GM18873 (cell line): ENCODE results near the gene PTPN21.

Experiments used
- ATAC-seq: cut with Tn5 transposase; IDR thresholded peaks from one replicate; pipeline ENCODE4 v1.9.1; 2021; ENCODE audit warnings: mild to moderate bottlenecking, moderate library complexity, moderate number of reproducible peaks; ENCODE audit not compliant: unreplicated experiment, low FRiP score

The PTPN21 gene

DNA sequence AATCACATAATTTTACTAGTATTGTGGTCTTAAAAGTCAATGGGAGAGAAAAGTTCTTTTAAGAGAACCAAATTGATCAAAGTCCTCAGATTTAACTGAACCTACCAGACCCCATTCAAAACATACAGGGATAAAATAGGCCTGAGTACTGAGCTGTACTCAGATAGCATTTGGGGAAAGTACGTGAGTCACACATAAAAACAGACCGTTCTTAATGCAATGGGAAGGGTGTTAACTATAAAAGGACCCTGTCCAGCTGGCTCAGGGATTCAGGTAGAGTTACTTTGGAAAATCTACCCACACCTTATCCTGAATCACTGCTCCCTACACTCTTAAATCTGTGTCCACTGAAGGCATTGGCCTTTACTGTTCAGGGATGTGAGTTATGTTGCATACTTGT, 78.0 kb downstream of the PTPN21 start:
- ATAC-seq, result no peak

DNA sequence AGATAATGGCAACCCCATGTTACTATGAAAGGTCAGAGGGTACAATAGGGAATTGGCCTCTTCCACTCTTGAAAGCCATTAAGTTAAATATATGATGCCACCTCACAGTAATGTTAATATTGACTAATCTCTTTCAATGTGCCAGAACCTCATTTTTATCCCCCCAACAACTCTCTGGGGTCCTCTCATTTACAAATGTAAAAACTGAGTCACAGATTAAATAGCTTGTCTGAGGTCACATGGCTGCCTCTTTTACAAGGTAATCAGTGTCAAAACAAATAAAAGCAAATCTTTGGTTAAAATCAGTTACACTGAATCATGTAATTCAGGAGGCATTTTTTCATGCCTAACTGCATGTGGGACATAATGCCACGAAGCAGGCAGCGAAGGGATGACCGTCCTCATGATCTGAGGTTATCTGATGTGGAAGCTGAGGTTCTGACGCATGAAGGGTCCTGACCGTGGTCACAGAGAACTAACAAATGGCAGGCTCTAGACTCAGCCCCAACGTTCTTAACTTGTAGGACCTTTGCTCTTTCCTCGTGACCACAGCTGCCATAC, 78.5 kb downstream of the PTPN21 start:
- ATAC-seq, result no peak

- no peak for ATAC-seq
These were observed 81.0 kb downstream of the PTPN21 start for GRCh38 chr14:88473791-88474190.

GRCh38 chr14:88470542-88471440, 84.0 kb downstream of the PTPN21 start:
- no peak for ATAC-seq

GRCh38 chr14:88468406-88468805, 86.4 kb downstream of the PTPN21 start:
- ATAC-seq, result no peak

DNA sequence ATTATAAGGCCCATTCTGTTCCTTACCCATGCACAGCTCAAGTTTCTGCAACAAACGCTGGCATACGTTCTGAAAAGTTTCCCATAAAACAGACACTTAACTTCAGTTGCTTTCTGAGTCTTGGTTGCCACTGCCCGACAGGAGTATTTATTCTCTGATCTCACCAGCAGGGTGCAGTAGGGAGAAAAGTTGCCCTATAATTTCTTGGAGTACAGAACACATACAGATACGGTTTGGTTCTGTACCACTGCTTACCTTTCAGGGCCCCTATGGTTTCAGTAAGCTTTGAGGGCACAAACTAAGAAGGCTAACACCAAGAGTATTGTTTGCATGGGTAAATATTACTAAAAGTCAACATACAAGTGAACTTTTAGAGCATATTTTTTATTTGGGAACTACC, 91.5 kb downstream of the PTPN21 start:
- no peak for ATAC-seq

DNA sequence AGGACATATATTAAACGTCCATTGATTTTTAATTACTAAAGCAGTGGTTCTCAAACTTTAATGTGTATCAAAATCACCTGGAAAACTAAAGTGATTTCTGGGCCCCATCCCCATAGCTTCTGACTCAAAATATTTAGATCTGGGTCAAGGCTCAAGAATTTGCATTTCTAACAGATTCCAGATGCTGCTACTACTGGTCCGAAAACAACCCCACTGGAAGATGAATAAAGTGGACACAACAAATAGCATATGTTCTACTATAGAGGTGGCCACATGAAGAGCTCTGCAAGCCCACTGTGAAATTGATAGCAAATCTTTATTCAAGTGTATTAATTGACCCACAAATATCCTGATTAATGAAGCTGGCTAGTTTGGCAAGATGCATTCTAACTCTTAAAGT, 99.9 kb downstream of the PTPN21 start:
- ATAC-seq, result no peak

GRCh38 chr14:88452231-88452630, 102.6 kb downstream of the PTPN21 start:
- ATAC-seq, result no peak

DNA sequence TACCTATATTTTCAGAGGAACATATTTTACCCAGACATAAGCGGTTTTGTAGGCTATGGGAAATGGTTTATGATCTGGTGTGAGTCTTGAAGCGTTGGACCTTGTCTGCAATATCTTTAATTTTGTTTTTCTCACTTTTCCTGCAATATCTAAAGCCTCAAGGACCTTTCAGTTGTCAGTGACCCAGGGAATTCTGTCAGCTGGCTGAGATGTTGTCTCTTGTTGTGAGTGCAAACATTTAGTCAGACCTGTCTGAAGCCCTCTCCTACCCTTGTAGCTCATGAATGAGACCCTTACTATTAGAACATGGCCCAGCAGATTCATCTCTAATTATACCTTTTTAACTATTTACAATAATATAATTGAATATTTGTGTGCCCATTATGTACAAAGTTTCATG, 115.7 kb downstream of the PTPN21 start:
- ATAC-seq, result no peak

GRCh38 chr14:88437658-88438057, 117.1 kb downstream of the PTPN21 start:
- ATAC-seq, result no peak

DNA sequence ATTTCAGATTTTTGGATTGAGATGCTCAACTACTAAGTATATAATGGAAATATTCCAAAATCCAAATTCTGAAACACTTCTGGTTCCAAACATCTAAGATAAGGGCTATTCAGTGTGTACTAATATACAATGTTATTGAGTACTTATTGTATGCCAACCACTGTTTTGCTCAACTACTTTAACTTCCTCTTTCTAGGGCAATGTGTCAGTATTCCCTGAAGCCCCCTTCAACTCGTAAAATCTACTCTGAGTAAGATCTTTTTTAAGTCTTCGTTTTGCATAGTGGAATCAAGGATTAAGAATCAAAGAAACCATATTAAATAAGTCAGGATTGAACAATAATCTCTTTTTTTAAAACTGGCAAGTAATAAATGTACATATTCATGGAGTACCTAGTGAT, 123.8 kb downstream of the PTPN21 start:
- no peak for ATAC-seq

- ATAC-seq, result no peak
These were observed 128.5 kb downstream of the PTPN21 start for GRCh38 chr14:88426271-88426670.

DNA sequence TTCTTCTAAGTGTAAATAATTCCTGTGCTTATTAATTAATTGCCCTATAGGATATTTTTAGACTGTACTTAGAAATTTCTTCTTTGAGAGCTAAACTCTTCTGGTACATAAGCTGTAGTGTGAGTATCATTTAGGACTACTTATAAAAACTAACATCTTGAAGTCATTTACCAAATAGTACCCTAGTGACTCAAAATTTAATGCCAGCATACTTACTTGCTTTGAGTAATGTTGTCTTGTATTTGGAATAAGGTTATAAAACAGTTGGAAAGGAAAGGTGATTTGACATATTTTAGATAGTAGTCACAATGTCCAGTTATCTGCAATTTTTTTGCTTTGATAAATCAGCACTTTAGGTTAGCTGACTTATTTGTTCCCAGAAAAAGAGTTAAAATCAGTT, 130.2 kb downstream of the PTPN21 start:
- no peak for ATAC-seq

DNA sequence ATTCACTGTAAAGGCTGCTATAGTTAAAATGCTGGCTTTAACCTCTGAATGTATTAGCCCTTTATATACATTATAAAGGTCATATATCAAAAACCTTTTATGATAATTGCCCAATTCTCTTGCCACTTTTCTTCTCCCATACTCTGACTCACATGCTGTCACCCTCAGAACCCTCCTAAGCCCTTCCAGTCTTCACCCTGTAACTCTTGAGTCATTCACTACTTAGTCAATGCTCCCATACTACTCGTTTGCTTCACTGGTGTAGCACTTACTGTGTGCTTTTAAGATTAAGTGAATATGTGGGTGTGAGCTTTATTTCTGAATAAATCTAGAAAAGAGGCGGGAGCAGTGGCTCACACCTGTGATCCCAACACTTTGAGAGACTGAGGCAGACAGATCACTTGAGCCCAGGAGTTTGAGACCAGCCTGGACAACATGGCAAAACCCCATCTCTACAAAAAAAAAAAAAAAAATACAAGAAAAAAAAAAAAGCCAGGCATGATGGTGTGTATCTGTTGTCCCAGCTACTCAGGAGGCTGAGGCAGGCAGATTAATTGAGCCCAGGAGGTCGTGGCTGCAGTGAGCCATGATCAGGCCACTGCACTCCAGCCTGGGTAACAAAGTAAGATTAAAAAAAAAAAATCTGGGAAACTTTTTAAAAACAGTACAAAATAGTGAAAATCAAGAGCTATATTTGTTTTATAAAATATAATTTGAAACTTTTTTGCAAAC, 131.7 kb downstream of the PTPN21 start:
- ATAC-seq, result no peak

DNA sequence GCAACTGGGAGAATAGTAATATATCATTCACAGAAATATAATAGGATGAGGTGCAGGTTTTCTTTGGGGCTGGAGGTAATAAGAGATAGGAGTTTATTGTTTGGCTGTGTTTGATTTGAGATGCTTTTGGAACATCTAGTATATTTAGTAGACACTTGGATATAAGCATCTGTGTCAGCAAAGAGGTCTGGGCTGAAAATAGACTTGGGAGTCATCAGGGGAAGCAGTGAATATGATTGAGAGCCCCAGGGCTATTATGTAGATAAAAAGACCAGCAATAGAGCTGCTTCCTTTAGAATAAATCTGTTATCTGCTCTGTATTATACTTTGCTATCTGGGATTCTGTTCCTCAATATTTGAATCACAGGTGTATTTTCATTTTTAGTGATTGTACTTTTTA, 132.8 kb downstream of the PTPN21 start:
- no peak for ATAC-seq

DNA sequence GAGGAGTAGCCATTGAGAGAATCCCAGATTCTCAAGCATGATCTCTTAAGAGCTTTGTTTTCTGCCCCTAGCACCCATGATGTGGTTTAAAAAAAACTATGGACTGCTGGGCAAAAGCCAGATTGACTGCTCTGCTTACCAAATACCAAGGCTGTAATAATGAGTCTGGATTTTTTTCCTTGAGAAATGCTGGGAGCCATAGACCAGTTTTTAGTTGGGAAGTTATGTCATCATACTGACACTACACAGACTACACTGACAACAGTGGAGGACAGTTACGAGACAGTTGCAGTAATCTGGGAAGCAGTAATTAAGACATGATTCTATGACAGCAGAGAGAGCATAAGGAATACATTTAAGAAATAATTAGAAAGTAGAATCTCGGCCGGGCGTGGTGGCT, 133.5 kb downstream of the PTPN21 start:
- ATAC-seq, result no peak

GRCh38 chr14:88420187-88420586, 134.6 kb downstream of the PTPN21 start:
- no peak for ATAC-seq

- no peak for ATAC-seq
These were observed 137.2 kb downstream of the PTPN21 start for GRCh38 chr14:88417594-88417993.
